Astrocyte (in vitro differentiated cells and primary cell): ENCODE measurements around the gene LIMS1. TPM values are rescaled to one million over a fixed set of nuclear protein-coding genes. Genes with fewer than 3 reads are reported as not detected.
A peak's percentile ranks its signal among the peaks of the same experiment; 100 is the strongest.
"Not testable (repeated sequence)": the region's sequence is repeated elsewhere in the genome, so short reads cannot be mapped to it uniquely, and the experiment has no call there.

Experiments used
- DNase-seq: peaks from one replicate; pipeline ENCODE4 v3.0.0-alpha.2; 2010; ENCODE audit warnings: low read depth
- FAIRE-seq: peaks from 2 replicates; lab custom pipeline; 2011; peaks lifted over from hg19 to GRCh38; lab: Jason Lieb, UNC
- H2AFZ ChIP-seq: 2 replicates; pipeline ENCODE4 v1.6.0; 2012; ENCODE audit warnings: low read depth, low read length, inconsistent platforms
- H3K27ac ChIP-seq: 2 replicates; pipeline ENCODE4 v1.5.1; 2011; ENCODE audit warnings: low read depth, low read length, inconsistent platforms
- H3K27me3 ChIP-seq: 2 replicates; pipeline ENCODE4 v1.6.0; 2011; ENCODE audit warnings: low read length, inconsistent platforms; ENCODE audit not compliant: insufficient read depth
- H3K36me3 ChIP-seq: 2 replicates; pipeline ENCODE4 v1.5.1; 2011; ENCODE audit warnings: low read length, inconsistent platforms; ENCODE audit not compliant: insufficient read depth
- H3K4me1 ChIP-seq: 2 replicates; pipeline ENCODE4 v1.5.1; 2011; ENCODE audit warnings: low read length, inconsistent platforms; ENCODE audit not compliant: insufficient read depth
- H3K4me2 ChIP-seq: 2 replicates; pipeline ENCODE4 v1.6.0; 2012; ENCODE audit warnings: low read length, inconsistent platforms
- H3K4me3 ChIP-seq: 2 replicates; pipeline ENCODE4 v1.5.1; 2011; ENCODE audit warnings: low read depth, mild to moderate bottlenecking, low read length, inconsistent platforms; ENCODE audit not compliant: insufficient read depth
- H3K79me2 ChIP-seq: 2 replicates; pipeline ENCODE4 v1.6.0; 2012; ENCODE audit warnings: mild to moderate bottlenecking, low read length, inconsistent platforms; ENCODE audit not compliant: insufficient read depth
- H3K9ac ChIP-seq: 2 replicates; pipeline ENCODE4 v1.6.0; 2012; ENCODE audit warnings: mild to moderate bottlenecking, low read length, inconsistent platforms
- H3K9me3 ChIP-seq: 2 replicates; pipeline ENCODE4 v1.5.1; 2012; ENCODE audit warnings: low read depth, mild to moderate bottlenecking, low read length, inconsistent platforms; ENCODE audit not compliant: insufficient read depth
- H4K20me1 ChIP-seq: 2 replicates; pipeline ENCODE4 v1.6.0; 2012; ENCODE audit warnings: low read length, inconsistent platforms; ENCODE audit not compliant: insufficient read depth
- H3K27ac Mint-ChIP-seq: one replicate; pipeline ENCODE4 v1.8.0; 2021; ENCODE audit warnings: mild to moderate bottlenecking, mixed read lengths; ENCODE audit not compliant: unreplicated experiment
- H3K27me3 Mint-ChIP-seq: one replicate; pipeline ENCODE4 v1.8.0; 2021; ENCODE audit warnings: low read depth, mixed read lengths; ENCODE audit not compliant: unreplicated experiment
- H3K36me3 Mint-ChIP-seq: one replicate; pipeline ENCODE4 v1.8.0; 2021; ENCODE audit warnings: low read depth, mixed read lengths; ENCODE audit not compliant: unreplicated experiment
- H3K4me1 Mint-ChIP-seq: one replicate; pipeline ENCODE4 v1.8.0; 2021; ENCODE audit warnings: low read depth, mixed read lengths; ENCODE audit not compliant: unreplicated experiment
- H3K4me3 Mint-ChIP-seq: one replicate; pipeline ENCODE4 v1.8.0; 2021; ENCODE audit warnings: mild to moderate bottlenecking, moderate library complexity, mixed read lengths; ENCODE audit not compliant: unreplicated experiment
- H3K9me3 Mint-ChIP-seq: one replicate; pipeline ENCODE4 v1.8.0; 2021; ENCODE audit warnings: mild to moderate bottlenecking, mixed read lengths; ENCODE audit not compliant: unreplicated experiment
- total RNA-seq: library from RNA; stranded (reverse); gene quantifications from 2 replicates; pipeline ENCODE4 v1.2.1, GENCODE V29; 2021

LIMS1 gene
- total RNA-seq, 1 donor from 2014 or later, result 205 TPM

DNA sequence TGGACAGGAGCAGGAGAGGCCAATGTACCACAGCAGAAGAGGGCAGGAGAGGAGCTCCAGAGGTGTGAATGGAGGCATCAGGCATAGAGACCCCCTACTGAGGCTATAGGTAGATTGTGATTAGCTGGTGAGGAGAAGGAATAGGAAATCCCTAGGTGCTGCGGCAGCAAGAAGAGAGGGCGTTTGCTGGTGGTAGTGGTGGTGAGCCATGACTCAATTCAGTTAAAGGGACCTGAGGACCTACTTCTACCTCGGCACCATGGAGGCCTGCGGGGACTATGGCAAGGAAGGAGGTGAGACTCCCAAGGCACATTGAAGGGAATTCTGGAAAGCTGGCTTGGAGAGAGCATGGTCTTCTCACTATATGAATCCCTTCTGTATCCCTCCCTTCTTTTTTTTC is 127.2 kb downstream of the LIMS1 start:
- not testable (repeated sequence) for DNase-seq, H3K9me3 Mint-ChIP-seq, H3K27me3 Mint-ChIP-seq, H3K36me3 ChIP-seq, H2AFZ ChIP-seq, FAIRE-seq, H3K9me3 ChIP-seq, H3K4me3 Mint-ChIP-seq, H3K36me3 Mint-ChIP-seq, H3K27me3 ChIP-seq, H4K20me1 ChIP-seq, H3K4me3 ChIP-seq
- peak overlapping the region; percentile 33 for H3K4me2 ChIP-seq
- H3K79me2 ChIP-seq, result peaks cover 36% of the 10 kb centered on the region
- H3K9ac ChIP-seq, result peak overlapping the region; percentile 57
- peaks cover 13% of the 10 kb centered on the region for H3K4me1 ChIP-seq
- H3K27ac ChIP-seq, result peak overlapping the region; percentile 80
- H3K27ac Mint-ChIP-seq, result peak overlapping the region; percentile 85
- peaks cover 23% of the 10 kb centered on the region for H3K4me1 Mint-ChIP-seq

DNA sequence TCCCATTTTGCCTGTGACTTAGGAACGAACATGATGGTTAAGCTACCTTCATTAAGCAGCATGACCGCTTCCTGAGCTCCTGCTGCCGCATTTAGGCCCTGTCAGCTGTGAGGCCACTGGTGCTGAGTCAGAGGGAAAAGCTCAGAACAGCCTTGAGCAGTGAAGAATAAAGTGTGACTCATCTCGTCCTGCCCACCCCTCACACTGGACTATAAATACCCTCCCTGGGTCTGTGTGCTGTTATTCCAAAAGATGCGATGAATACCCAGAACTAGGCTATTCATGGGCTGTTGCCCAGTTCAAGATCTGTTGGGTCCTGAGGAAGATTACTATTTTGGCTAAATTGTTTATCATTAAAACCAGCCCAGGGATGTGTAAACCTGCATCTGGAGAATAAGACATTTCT is 127.9 kb downstream of the LIMS1 start:
- not testable (repeated sequence) for H3K9me3 ChIP-seq, H3K9me3 Mint-ChIP-seq, FAIRE-seq, H3K27me3 Mint-ChIP-seq, H3K36me3 ChIP-seq, H4K20me1 ChIP-seq, H3K36me3 Mint-ChIP-seq, H3K27me3 ChIP-seq, H2AFZ ChIP-seq, H3K4me3 Mint-ChIP-seq
- Histone ChIP-seq H3K79me2 (peaks cover 37% of the 10 kb centered on the region), H3K27ac (peak overlapping the region; percentile 80), H3K4me2 (peak overlapping the region; percentile 71), H3K4me3 (peak overlapping the region; percentile 5), H3K4me1 (peaks cover 13% of the 10 kb centered on the region), H3K9ac (peak overlapping the region; percentile 57)
- peak; percentile 92 for DNase-seq
- Mint-ChIP-seq H3K4me1 (peaks cover 23% of the 10 kb centered on the region), H3K27ac (peak overlapping the region; percentile 75)

DNA sequence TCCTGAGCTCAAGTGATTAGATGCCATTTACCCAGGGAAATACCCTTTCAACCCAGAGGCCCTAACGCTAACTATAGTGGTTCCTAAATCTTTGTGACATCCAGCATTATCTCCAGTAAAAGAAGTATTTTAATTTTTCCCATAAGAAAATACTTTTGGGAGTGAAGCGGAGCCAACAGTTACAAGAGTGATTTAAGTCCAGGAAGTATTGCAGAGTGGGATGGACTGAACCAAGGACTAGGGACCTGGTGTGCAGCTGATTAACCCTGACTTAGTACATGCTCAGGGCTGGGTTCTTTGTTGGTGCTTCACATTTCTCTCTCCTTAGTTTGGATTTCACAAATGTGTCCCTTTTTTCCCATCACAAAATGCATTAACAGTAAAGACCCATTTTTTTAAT is 129.1 kb downstream of the LIMS1 start:
- Histone ChIP-seq H3K79me2 (peaks cover 35% of the 10 kb centered on the region), H3K4me1 (peaks cover 13% of the 10 kb centered on the region), H3K27ac (peak overlapping the region; percentile 16)
- H3K4me3 ChIP-seq, H3K27me3 ChIP-seq, H3K9me3 Mint-ChIP-seq, H3K4me3 Mint-ChIP-seq, H3K36me3 Mint-ChIP-seq, H4K20me1 ChIP-seq, H2AFZ ChIP-seq, DNase-seq, H3K36me3 ChIP-seq, H3K9ac ChIP-seq, H3K4me2 ChIP-seq, H3K27ac Mint-ChIP-seq, H3K27me3 Mint-ChIP-seq, FAIRE-seq, H3K9me3 ChIP-seq: not testable (repeated sequence)
- peaks cover 23% of the 10 kb centered on the region for H3K4me1 Mint-ChIP-seq

DNA sequence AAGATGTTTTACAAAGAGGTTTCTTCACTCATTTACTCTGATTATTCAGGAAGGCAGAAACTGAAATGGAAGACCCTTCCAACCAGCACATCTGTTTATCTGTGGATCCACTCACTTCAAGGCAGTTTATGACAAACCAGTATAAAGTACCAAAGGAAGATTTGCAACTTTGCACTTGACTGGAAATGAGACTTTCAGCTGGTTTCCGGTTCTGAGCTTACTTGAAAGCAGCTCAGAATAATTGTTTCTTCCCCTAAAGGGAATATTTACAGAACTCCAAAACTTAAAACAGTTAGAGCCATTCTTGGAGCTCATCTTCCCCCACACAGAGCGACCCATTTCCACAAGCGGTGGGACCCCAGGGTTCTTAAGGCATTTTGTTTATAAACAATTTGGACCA is 129.8 kb downstream of the LIMS1 start:
- H3K27ac ChIP-seq, H3K4me2 ChIP-seq, H3K9ac ChIP-seq, H3K4me3 Mint-ChIP-seq, H3K9me3 ChIP-seq, H3K27ac Mint-ChIP-seq, H4K20me1 ChIP-seq, H3K9me3 Mint-ChIP-seq, FAIRE-seq, H3K27me3 Mint-ChIP-seq, DNase-seq, H2AFZ ChIP-seq, H3K36me3 ChIP-seq, H3K36me3 Mint-ChIP-seq, H3K4me3 ChIP-seq, H3K27me3 ChIP-seq: not testable (repeated sequence)
- peaks cover 23% of the 10 kb centered on the region for H3K4me1 Mint-ChIP-seq
- Histone ChIP-seq H3K79me2 (peaks cover 37% of the 10 kb centered on the region), H3K4me1 (peaks cover 13% of the 10 kb centered on the region)

DNA sequence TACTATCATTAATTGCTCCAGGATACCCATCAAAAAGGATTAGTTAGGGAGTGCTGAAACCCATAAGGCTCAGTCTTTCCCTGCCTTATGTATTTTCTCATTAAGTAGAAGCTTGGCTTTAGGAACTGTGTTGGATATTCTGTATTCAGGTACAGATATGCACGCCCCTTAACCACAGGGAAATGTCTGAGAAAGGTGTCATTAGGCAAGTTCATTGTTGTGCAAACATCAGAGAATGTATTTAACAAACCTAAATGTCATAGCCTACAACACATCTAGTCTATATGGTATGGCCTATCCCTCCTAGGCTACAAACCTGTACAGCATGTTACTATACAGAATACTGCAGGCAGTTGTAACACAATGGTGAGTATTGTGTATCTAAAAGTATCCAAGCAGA is 130.7 kb downstream of the LIMS1 start:
- H3K36me3 Mint-ChIP-seq, H3K4me2 ChIP-seq, H3K27me3 Mint-ChIP-seq, H3K27me3 ChIP-seq, DNase-seq, H2AFZ ChIP-seq, H3K27ac ChIP-seq, H3K27ac Mint-ChIP-seq, H3K36me3 ChIP-seq, FAIRE-seq, H4K20me1 ChIP-seq, H3K9me3 ChIP-seq, H3K4me3 ChIP-seq, H3K9me3 Mint-ChIP-seq, H3K9ac ChIP-seq, H3K4me3 Mint-ChIP-seq: not testable (repeated sequence)
- peaks cover 22% of the 10 kb centered on the region for H3K4me1 Mint-ChIP-seq
- peaks cover 13% of the 10 kb centered on the region for H3K4me1 ChIP-seq
- peaks cover 33% of the 10 kb centered on the region for H3K79me2 ChIP-seq

DNA sequence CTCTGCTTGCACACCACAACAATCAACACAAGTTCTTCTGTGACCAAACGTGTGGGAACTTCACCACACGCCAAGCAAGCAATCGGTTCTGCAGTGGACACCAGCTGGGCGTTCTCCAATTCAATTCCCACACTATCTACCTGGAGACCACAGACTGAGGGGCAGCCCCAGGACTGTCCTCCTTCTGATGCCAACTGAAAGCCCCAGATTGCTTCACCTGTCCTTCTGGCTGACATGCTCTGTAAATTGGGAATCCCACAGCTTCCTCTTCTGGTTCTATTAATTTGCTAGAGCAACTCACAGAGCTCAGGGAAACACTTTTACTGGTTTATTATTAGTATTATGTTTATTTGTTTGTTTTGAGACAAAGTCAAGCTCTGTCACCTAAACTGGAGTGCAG is 131.7 kb downstream of the LIMS1 start:
- H3K27me3 ChIP-seq, H3K9ac ChIP-seq, FAIRE-seq, H3K4me3 Mint-ChIP-seq, H3K4me2 ChIP-seq, H3K36me3 ChIP-seq, H3K9me3 ChIP-seq, DNase-seq, H3K36me3 Mint-ChIP-seq, H3K4me3 ChIP-seq, H3K27ac ChIP-seq, H3K27me3 Mint-ChIP-seq, H4K20me1 ChIP-seq, H3K9me3 Mint-ChIP-seq, H2AFZ ChIP-seq: not testable (repeated sequence)
- peaks cover 20% of the 10 kb centered on the region for H3K4me1 Mint-ChIP-seq
- H3K4me1 ChIP-seq, result peaks cover 13% of the 10 kb centered on the region
- peaks cover 33% of the 10 kb centered on the region for H3K79me2 ChIP-seq
- peak overlapping the region; percentile 75 for H3K27ac Mint-ChIP-seq
